ENCODE data around the gene LAP3. TPM values are rescaled to one million over a fixed set of nuclear protein-coding genes. Genes with fewer than 3 reads are reported as not detected.

Gene LAP3
- polyA plus RNA-seq, 3 donors, result 98.3 to 127 (median 108) TPM

DNA sequence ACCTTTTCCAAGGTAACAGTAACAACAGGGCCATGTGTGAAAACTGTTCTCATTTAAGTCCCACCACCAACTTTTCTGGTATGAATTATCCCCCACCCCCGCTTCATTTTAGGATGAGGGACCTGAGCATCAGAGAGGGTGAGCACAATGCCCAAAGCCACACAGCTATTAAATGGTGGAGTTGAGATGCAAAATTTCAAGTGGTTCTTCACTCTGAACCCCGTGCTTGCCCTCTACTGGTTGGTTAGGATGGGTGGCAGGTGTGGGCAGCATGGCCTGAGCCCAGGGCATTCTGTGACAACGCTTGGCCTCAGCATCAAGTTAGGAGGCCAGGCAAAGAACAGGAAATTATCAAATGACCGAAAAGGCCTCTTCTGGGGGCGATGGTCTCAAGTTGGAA is 70.9 kb downstream of the LAP3 start:
- no peaks in the 10 kb centered on the region for H3K4me1 ChIP-seq (ENCODE audit: control insufficient read depth in 1 of 2, insufficient read depth in 2 of 2, low read length in 2 of 2)
- no peaks in the 10 kb centered on the region for H3K27me3 ChIP-seq (ENCODE audit: control insufficient read depth in 2 of 2, insufficient read depth in 2 of 2, low read length in 2 of 2)
- TF ChIP-seq, protein P1, sequence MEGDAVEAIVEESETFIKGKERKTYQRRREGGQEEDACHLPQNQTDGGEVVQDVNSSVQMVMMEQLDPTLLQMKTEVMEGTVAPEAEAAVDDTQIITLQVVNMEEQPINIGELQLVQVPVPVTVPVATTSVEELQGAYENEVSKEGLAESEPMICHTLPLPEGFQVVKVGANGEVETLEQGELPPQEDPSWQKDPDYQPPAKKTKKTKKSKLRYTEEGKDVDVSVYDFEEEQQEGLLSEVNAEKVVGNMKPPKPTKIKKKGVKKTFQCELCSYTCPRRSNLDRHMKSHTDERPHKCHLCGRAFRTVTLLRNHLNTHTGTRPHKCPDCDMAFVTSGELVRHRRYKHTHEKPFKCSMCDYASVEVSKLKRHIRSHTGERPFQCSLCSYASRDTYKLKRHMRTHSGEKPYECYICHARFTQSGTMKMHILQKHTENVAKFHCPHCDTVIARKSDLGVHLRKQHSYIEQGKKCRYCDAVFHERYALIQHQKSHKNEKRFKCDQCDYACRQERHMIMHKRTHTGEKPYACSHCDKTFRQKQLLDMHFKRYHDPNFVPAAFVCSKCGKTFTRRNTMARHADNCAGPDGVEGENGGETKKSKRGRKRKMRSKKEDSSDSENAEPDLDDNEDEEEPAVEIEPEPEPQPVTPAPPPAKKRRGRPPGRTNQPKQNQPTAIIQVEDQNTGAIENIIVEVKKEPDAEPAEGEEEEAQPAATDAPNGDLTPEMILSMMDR (IDR thresholded peaks at IDR 0.05), result no peak
- Mint-ChIP-seq H3K36me3 (no peaks in the 10 kb centered on the region), H3K4me3 (no peak overlapping the region), H3K4me1 (no peaks in the 10 kb centered on the region), H3K9me3 (peaks cover 0 to 12% (median 7%) of the 10 kb centered on the region in 7 donors), H3K27ac (no peak overlapping the region), H3K27me3 (ENCODE audit: low read depth in 3 of 3) (peaks cover 0 to 12% (median 3%) of the 10 kb centered on the region in 3 donors)
- H4K20me1 ChIP-seq (ENCODE audit: insufficient read depth, low read length), result no peaks in the 10 kb centered on the region
- no peak for DNase-seq
- H3K9ac ChIP-seq (ENCODE audit: insufficient read depth, low read length, poor library complexity, severe bottlenecking), result no peak overlapping the region
- no peak overlapping the region for H3K4me2 ChIP-seq (replicated peaks; ENCODE audit: extremely low read depth, low read length, poor library complexity, severe bottlenecking)
- no peak overlapping the region for H3K4me3 ChIP-seq (replicated peaks in 1 of 3; ENCODE audit: low read depth in 2 of 3, low read length in 3 of 3)
- no peak overlapping the region for H2AFZ ChIP-seq (ENCODE audit: insufficient read depth, low read depth, low read length, poor library complexity, severe bottlenecking)
- H3K9me3 ChIP-seq (replicated peaks in 1 of 2; ENCODE audit: control insufficient read depth in 1 of 2, insufficient read depth in 1 of 2, low read length in 2 of 2), result peaks cover 0 to 6% of the 10 kb centered on the region in 2 donors
- intact Hi-C loops (cut with micrococcal nuclease), result no loop called here
- WGBS (ENCODE audit: insufficient coverage), result 88% methylated on average over 4 of the region's 5 CpGs
- H3K79me2 ChIP-seq (ENCODE audit: insufficient read depth, low read length), result no peaks in the 10 kb centered on the region
- no peaks in the 10 kb centered on the region for H3K36me3 ChIP-seq (replicated peaks in 1 of 2; ENCODE audit: control insufficient read depth in 1 of 2, insufficient read depth in 2 of 2, low read length in 2 of 2)
- no peak overlapping the region for H3K27ac ChIP-seq (ENCODE audit: low read depth in 1 of 2, low read length in 2 of 2)

DNA sequence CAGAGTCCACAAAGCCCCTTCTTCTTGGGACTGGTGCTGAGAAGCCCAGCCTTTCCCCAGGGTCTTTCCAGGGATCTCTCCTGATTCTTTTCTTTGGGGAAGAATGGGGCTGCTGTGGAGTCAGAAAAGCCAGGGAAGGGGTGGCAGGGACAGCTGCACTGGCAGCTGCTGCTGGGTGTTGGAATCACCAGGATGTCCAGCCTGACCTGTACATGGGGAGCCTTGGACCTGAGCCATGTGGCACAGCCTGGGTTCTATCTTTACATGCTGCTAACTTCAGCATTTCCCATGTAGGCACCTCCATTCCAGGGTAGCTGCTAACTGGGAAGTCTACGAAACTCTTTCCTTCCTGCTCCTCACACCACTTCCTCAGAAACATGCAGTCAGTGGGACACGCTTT is 73.4 kb downstream of the LAP3 start:
- Histone ChIP-seq H3K27ac (ENCODE audit: low read depth in 1 of 2, low read length in 2 of 2) (no peak overlapping the region), H3K4me3 (replicated peaks in 1 of 3; ENCODE audit: low read depth in 2 of 3, low read length in 3 of 3) (no peak overlapping the region), H3K27me3 (ENCODE audit: control insufficient read depth in 2 of 2, insufficient read depth in 2 of 2, low read length in 2 of 2) (no peaks in the 10 kb centered on the region), H4K20me1 (ENCODE audit: insufficient read depth, low read length) (no peaks in the 10 kb centered on the region), H3K9ac (ENCODE audit: insufficient read depth, low read length, poor library complexity, severe bottlenecking) (no peak overlapping the region), H3K4me1 (ENCODE audit: control insufficient read depth in 1 of 2, insufficient read depth in 2 of 2, low read length in 2 of 2) (no peaks in the 10 kb centered on the region), H2AFZ (ENCODE audit: insufficient read depth, low read depth, low read length, poor library complexity, severe bottlenecking) (no peak overlapping the region), H3K36me3 (replicated peaks in 1 of 2; ENCODE audit: control insufficient read depth in 1 of 2, insufficient read depth in 2 of 2, low read length in 2 of 2) (no peaks in the 10 kb centered on the region), H3K4me2 (replicated peaks; ENCODE audit: extremely low read depth, low read length, poor library complexity, severe bottlenecking) (no peak overlapping the region), H3K79me2 (ENCODE audit: insufficient read depth, low read length) (no peaks in the 10 kb centered on the region), H3K9me3 (replicated peaks in 1 of 2; ENCODE audit: control insufficient read depth in 1 of 2, insufficient read depth in 1 of 2, low read length in 2 of 2) (no peaks in the 10 kb centered on the region)
- Mint-ChIP-seq H3K27ac (no peak overlapping the region), H3K4me1 (no peaks in the 10 kb centered on the region), H3K36me3 (no peaks in the 10 kb centered on the region), H3K9me3 (peaks cover 0 to 4% (median 1%) of the 10 kb centered on the region in 7 donors), H3K27me3 (ENCODE audit: low read depth in 3 of 3) (peaks cover 0 to 10% (median 3%) of the 10 kb centered on the region in 3 donors), H3K4me3 (no peak overlapping the region)
- TF ChIP-seq, protein P1 (IDR thresholded peaks at IDR 0.05), result no peak
- WGBS (ENCODE audit: insufficient coverage), result no CpG with 5 or more reads among the region's 2 CpGs
- DNase-seq, result no peak
- intact Hi-C loops (cut with micrococcal nuclease), result no loop called here

All from CD14-positive monocyte (primary cell).